HG03354 (cell line): ENCODE data around the gene GAPVD1.
"Not testable (repeated sequence)": the region's sequence is repeated elsewhere in the genome, so short reads cannot be mapped to it uniquely, and the experiment has no call there.

Experiments used
- ATAC-seq: cut with Tn5 transposase; IDR thresholded peaks from one replicate; pipeline ENCODE4 v1.9.1; 2021; ENCODE audit warnings: mild to moderate bottlenecking; ENCODE audit not compliant: unreplicated experiment, poor library complexity, severe bottlenecking

Gene GAPVD1

DNA sequence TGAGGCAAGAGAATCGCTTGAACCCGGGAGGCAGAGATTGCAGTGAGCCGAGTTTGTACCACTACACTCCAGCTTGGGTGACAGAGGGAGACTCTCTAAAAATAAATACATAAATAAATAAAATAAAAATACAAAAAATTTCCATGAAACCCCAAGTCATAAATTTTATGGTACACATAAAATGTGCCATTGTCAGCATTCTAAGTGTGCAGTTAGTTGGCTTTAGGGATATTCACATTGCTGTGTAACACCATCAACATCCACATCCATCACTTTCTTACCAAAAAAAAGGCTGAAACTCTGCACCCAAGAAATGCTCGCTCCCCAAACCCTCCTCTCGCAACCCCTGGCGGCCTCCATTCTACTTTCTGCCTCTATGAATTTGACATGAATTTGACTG is 135.2 kb downstream of the GAPVD1 start:
- no peak for ATAC-seq

DNA sequence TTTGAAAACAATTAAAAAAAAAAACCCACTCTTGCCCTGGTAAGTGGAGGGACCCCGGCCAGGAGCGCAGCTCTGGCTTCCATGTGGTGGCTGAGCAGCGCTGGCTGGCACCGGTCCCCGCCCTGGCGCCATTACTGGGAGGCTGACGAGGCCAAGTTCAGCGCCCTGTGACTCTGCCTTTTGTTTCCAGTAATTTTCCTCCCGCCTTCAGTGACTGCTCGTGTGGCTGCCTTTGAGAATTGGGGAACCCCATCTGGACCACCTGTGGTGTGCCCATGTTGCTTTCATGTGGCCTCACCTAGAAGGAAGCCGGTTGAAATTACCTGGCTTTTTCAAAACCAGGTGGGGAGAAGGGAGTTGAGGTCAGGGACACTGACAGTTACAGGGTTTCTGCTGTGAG is 136.1 kb downstream of the GAPVD1 start:
- no peak for ATAC-seq

- no peak for ATAC-seq
Measured at GRCh38 chr9:125398243-125398642, 136.6 kb downstream of the GAPVD1 start.

- ATAC-seq = no peak
Measured at GRCh38 chr9:125399165-125399564, 137.5 kb downstream of the GAPVD1 start.

DNA sequence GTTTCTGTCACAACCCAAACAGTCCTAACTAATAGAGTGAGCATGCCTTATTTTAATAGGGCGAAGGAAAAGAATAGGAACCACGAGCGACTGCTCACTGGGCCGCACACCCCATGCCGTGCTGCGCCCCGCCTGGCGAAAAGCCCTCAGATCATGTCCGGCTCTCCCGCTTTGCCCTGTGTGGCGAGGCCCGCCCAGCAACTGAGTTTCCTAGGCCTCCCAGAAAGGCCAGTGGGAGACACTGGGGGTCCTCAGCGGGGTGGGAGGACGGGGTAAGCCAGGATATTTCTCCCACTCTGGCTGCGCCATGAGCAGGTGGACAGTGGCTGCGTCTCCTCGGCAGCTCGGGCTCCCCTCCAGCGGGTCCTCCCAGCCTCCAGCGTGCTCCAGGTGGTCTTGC is 138.0 kb downstream of the GAPVD1 start:
- ATAC-seq = no peak

DNA sequence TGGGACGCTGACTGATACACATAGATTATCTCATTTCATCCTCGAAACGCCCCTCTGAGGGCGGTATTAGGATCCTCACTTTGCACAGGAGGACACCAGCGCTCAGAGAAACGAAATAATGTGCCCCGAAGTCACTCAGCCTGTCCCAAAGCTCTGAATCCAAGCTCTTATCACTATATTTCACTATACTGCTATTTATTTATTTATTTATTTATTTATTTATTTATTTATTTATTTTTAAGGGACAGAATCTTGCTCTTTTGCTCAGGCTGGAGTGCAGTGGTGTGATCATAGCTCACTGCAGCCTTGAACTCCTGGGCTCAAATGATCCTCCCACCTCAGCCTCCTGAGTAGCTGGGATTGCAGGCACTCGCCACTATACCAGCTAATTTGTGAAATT is 138.6 kb downstream of the GAPVD1 start:
- ATAC-seq = not testable (repeated sequence)

GRCh38 chr9:125400725-125401716 is 139.4 kb downstream of the GAPVD1 start:
- no peak for ATAC-seq

DNA sequence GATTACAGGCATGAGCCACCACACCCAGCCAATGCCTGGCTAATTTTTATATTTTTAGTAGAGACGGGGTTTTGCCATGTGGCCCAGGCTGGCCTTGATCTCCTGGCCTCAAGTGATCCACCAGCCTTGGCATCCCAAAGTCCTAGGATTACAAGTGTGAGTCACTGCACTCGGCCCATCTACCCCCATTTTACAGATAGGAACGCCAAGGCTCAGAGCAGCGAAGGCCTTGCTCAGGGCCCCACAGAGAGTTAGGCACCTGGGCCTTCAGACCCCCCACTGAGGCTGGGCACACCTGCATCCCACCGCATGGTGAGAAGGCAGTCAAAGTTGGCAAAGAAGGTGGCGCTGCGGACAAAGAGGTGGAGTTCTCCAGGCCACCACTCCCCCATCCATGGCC is 143.1 kb downstream of the GAPVD1 start:
- ATAC-seq = no peak

DNA sequence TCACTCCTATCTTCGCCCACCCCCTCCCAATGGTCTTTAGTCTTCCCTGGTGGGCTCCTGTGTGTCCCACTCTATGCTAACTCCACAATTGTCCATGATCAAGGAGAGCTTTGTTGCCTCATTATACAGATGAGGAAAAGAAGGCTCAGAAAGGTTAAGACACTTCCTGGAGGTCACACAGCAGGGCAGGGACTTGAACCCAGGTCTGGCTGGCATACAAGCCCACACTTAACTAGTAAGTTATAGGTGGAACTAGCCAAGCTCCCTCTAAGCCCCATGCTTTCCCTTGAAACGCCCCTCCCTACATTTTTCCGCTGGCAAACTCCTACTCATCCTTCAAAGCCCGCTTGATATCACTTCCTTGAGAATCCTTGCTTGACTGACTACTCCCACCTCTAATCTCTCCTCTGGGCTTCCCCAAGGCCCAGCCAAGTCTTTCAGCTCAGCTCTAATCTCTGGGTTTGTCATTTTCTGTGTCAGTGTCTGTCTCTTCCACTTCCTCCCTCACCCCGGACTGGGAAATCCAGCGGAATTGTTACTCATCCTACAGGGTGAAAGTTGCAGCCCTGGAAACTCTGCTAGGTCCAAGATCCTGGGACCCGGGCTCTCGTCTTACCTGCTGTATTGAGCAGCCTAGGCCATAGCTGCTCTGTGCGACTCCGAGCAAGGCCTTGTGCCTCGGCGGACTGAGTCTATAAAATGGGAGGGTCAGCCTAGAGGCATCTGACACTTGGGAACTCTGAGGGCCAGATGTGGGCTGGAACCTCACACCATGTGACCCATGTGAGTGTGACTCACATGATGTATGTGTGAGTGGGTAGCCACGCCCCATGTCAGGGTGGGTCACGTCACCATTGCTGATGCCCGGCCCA is 144.5 kb downstream of the GAPVD1 start:
- ATAC-seq = no peak

- no peak for ATAC-seq
Measured at GRCh38 chr9:125406810-125407087, 145.1 kb downstream of the GAPVD1 start.

GRCh38 chr9:125407432-125407973 is 145.9 kb downstream of the GAPVD1 start:
- ATAC-seq = peak; percentile 29

- ATAC-seq = peak; percentile 69
Measured at GRCh38 chr9:125407974-125408900, 146.6 kb downstream of the GAPVD1 start.

- ATAC-seq = no peak
Measured at GRCh38 chr9:125409217-125409636, 147.6 kb downstream of the GAPVD1 start.

GRCh38 chr9:125409637-125410521 is 148.3 kb downstream of the GAPVD1 start:
- no peak for ATAC-seq

- no peak for ATAC-seq
Measured at GRCh38 chr9:125410522-125410894, 148.9 kb downstream of the GAPVD1 start.

GRCh38 chr9:125411171-125411756 is 149.6 kb downstream of the GAPVD1 start:
- ATAC-seq = no peak

DNA sequence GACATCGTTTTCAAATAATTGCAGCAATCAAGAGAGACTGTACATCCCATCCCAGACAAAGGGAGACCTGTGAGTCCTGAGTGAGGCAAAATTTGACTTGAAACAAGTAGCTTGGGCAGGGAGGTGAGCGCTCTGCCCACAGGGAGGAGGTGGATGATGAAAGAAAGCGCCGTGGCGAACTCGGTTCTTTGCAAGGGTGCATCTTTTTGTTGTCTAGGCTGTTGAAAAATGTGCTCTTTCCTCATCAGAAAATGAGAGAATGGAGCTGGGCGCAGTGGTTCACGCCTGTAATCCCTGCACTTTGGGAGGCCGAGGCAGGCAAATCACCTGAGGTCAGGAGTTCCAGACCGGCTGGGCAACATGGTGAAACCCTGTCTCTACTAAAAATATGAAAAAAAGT is 150.5 kb downstream of the GAPVD1 start:
- no peak for ATAC-seq

DNA sequence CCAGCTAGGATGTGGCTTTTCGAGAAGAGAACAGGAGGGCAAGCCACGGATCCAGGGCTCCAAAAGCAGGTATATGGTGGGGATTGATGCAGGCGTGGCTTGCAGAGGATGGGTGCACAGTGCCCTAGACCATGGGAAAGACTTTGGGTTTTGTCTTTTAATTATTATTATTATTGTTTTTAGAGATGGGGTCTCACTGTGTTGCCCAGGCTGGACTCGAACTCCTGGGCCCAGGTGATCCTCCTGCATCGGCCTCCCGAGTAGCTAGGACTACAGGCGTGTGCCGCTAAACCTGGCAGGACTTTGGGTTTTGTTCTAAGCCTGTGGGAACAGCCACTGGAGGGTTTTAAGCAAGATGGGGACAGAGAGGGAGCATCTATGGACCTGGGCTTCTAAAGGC is 152.0 kb downstream of the GAPVD1 start:
- no peak for ATAC-seq
